Kidney epithelial cell (primary cell): ENCODE data around the gene SETBP1. TPM values are rescaled to one million over a fixed set of nuclear protein-coding genes. Genes with fewer than 3 reads are reported as not detected.

Experiments used
- DNase-seq: peaks from one replicate; pipeline ENCODE4 v3.0.0-alpha.2; 2010; ENCODE audit warnings: low read depth
- H3K27me3 ChIP-seq: 2 replicates; pipeline ENCODE4 v1.6.0; 2011; ENCODE audit warnings: low read length; ENCODE audit not compliant: control insufficient read depth, insufficient read depth
- H3K36me3 ChIP-seq: 2 replicates; pipeline ENCODE4 v1.5.1; 2011; ENCODE audit warnings: low read length; ENCODE audit not compliant: control insufficient read depth, insufficient read depth
- H3K4me3 ChIP-seq: 2 replicates; pipeline ENCODE4 v1.5.1; 2011; ENCODE audit warnings: low read depth, mild to moderate bottlenecking, control low read depth, low read length
- CTCF ChIP-seq: IDR thresholded peaks from 2 replicates; pipeline ENCODE4 v1.5.1; 2011; ENCODE audit warnings: mild to moderate bottlenecking, moderate library complexity, low read length, control low read depth, inconsistent platforms; ENCODE audit not compliant: insufficient read depth, poor library complexity, severe bottlenecking
- total RNA-seq: library from RNA; depleted of rRNA; stranded (reverse); fragments of >200 nt; gene quantifications from 2 replicates; pipeline ENCODE4 v1.2.3, GENCODE V29; 2015

SETBP1 gene
- total RNA-seq, 1 donor from 2014 or later, result 2.9 TPM

DNA sequence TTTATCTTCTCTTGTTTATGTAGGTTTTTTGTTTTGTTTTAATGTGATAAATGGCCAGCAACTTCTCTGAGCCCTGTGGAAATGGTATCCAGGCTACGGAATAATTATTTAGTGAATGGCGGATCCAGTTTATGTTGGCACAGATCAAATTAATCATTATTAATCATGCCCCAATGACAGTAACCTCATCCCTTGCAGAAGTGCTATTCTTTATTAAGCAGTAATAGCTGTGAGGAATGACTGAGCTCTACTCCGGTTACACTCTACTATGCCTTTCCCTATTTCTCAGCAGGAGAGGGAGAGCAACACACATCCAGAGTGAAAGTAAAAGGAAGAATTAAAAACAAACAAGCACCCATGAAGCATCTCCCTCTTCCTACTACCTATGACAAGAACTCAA lies 84.8 kb downstream of the SETBP1 start:
- TF ChIP-seq CTCF, result no peak
- Histone ChIP-seq H3K27me3 (no peaks in the 10 kb centered on the region), H3K4me3 (no peak overlapping the region), H3K36me3 (no peaks in the 10 kb centered on the region)
- no peak for DNase-seq

- Histone ChIP-seq H3K4me3 (no peak overlapping the region), H3K27me3 (no peaks in the 10 kb centered on the region), H3K36me3 (no peaks in the 10 kb centered on the region)
- no peak for DNase-seq
- no peak for TF ChIP-seq CTCF
These were observed 85.8 kb downstream of the SETBP1 start for GRCh38 chr18:44766450-44766849.

DNA sequence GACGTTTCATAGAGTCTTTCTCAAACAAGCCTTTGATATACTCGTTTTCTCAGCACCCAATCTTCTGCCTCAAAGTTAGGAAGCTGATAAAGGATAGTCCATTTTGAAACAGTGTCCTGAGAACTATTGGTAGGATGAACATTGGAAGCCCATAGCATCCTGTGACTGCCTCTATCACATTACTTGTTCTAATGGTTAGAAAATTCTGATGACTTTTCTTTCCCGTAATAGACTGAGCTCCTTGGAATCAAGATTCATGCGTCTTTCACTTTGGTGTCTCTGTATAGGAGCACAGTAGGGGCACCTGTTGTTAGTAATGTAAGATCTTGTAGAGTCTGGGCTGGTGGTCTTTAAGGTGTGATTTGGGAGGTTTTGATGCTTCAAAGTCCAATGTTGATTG lies 87.1 kb downstream of the SETBP1 start:
- Histone ChIP-seq H3K4me3 (no peak overlapping the region), H3K27me3 (no peaks in the 10 kb centered on the region), H3K36me3 (no peaks in the 10 kb centered on the region)
- TF ChIP-seq CTCF, result no peak
- no peak for DNase-seq

- no peak for TF ChIP-seq CTCF
- H3K36me3 ChIP-seq, result no peaks in the 10 kb centered on the region
These were observed 90.0 kb downstream of the SETBP1 start for GRCh38 chr18:44770641-44771040.

GRCh38 chr18:44771572-44771955 lies 90.9 kb downstream of the SETBP1 start:
- Histone ChIP-seq H3K4me3 (no peak overlapping the region), H3K27me3 (no peaks in the 10 kb centered on the region), H3K36me3 (no peaks in the 10 kb centered on the region)
- no peak for DNase-seq
- TF ChIP-seq CTCF, result no peak

More at GRCh38 chr18:44770641-44771040, 90.0 kb downstream of the SETBP1 start:
- Histone ChIP-seq H3K27me3 (no peaks in the 10 kb centered on the region), H3K4me3 (no peak overlapping the region)
- no peak for DNase-seq

GRCh38 chr18:44771956-44772917 lies 91.5 kb downstream of the SETBP1 start:
- TF ChIP-seq CTCF, result no peak
- Histone ChIP-seq H3K4me3 (no peak overlapping the region), H3K27me3 (no peaks in the 10 kb centered on the region), H3K36me3 (no peaks in the 10 kb centered on the region)
- no peak for DNase-seq
